ENCODE data around the gene EBF3.

Gene EBF3

GRCh38 chr10:129958629-129959543 lies 5.2 kb downstream of the EBF3 start:
- Histone ChIP-seq H3K4me2 (no peak overlapping the region), H3K4me1 (ENCODE audit: low read depth, poor library complexity, severe bottlenecking) (no peaks in the 10 kb centered on the region), H3K27me3 (ENCODE audit: insufficient read depth, low read depth) (no peaks in the 10 kb centered on the region), H3K27ac (no peak overlapping the region), H3K9ac (no peak overlapping the region), H3K36me3 (ENCODE audit: insufficient read depth) (no peaks in the 10 kb centered on the region), H3K79me2 (ENCODE audit: insufficient read depth, low read depth) (no peaks in the 10 kb centered on the region), H3K4me3 (IDR thresholded peaks at IDR 0.05; ENCODE audit: insufficient read depth, low read depth, low read length) (no peak overlapping the region), H4K20me1 (ENCODE audit: insufficient read depth) (no peaks in the 10 kb centered on the region), H2AFZ (ENCODE audit: low read depth) (no peak overlapping the region)
- TF ChIP-seq CTCF (conservative IDR thresholded peaks at IDR 0.05; ENCODE audit: low read depth, low read length) = no peak

- Histone ChIP-seq H3K79me2 (ENCODE audit: insufficient read depth, low read depth) (no peaks in the 10 kb centered on the region), H3K9ac (no peak overlapping the region), H3K4me3 (IDR thresholded peaks at IDR 0.05; ENCODE audit: insufficient read depth, low read depth, low read length) (no peak overlapping the region), H3K4me2 (no peak overlapping the region), H3K27me3 (ENCODE audit: insufficient read depth, low read depth) (no peaks in the 10 kb centered on the region), H3K27ac (no peak overlapping the region), H4K20me1 (ENCODE audit: insufficient read depth) (no peaks in the 10 kb centered on the region), H3K36me3 (ENCODE audit: insufficient read depth) (no peaks in the 10 kb centered on the region), H2AFZ (ENCODE audit: low read depth) (no peak overlapping the region), H3K4me1 (ENCODE audit: low read depth, poor library complexity, severe bottlenecking) (no peaks in the 10 kb centered on the region)
- no peak for TF ChIP-seq CTCF (conservative IDR thresholded peaks at IDR 0.05; ENCODE audit: low read depth, low read length)
Observed at GRCh38 chr10:129958148-129958628, 5.9 kb downstream of the EBF3 start.

DNA sequence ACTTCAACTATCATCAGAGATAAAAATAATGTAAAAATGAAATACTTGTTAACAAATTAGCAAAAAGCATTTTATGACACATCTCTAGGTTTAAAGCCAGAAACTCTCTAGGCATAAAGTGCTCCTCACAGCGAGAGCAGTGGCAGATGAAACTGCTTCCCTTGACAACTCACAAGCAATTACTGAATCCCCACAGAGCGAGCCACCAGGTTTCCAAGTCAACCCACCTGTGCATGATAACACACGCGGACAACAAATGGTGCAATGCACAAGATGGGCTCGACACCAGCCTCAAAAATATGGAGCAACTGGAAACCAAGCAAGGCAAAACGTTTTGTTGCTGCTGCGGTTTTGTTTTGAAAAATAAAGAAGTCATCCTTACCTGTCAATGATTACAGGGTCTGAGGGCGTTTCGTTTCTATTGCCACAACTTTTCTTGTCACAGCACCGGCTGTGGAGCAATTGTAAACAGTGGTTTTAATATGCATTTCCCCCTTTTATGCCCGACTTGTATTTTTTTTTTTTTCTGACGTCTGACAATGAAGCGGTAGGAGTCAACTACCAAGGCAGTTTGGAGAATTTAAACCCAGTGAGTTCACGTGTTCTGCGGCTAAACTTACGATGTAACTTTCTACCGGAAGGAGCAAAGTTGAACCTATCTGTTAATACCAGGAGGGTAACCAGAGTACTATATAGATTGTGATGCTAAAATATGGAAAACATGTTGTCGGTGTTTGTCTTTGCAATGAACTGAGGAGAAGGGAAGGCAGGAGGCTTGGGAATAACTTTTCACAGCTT lies 7.0 kb downstream of the EBF3 start:
- no peak for TF ChIP-seq CTCF (conservative IDR thresholded peaks at IDR 0.05; ENCODE audit: low read depth, low read length)
- H3K4me1 ChIP-seq (ENCODE audit: low read depth, poor library complexity, severe bottlenecking) = no peaks in the 10 kb centered on the region
- H3K79me2 ChIP-seq (ENCODE audit: insufficient read depth, low read depth) = no peaks in the 10 kb centered on the region
- H3K9ac ChIP-seq = no peak overlapping the region
- no peaks in the 10 kb centered on the region for H3K36me3 ChIP-seq (ENCODE audit: insufficient read depth)
- H3K27ac ChIP-seq = no peak overlapping the region
- no peaks in the 10 kb centered on the region for H4K20me1 ChIP-seq (ENCODE audit: insufficient read depth)
- no peaks in the 10 kb centered on the region for H3K27me3 ChIP-seq (ENCODE audit: insufficient read depth, low read depth)
- H3K4me3 ChIP-seq (IDR thresholded peaks at IDR 0.05; ENCODE audit: insufficient read depth, low read depth, low read length) = no peak overlapping the region
- no peak overlapping the region for H3K4me2 ChIP-seq
- no peak overlapping the region for H2AFZ ChIP-seq (ENCODE audit: low read depth)

- Histone ChIP-seq H3K36me3 (ENCODE audit: insufficient read depth) (no peaks in the 10 kb centered on the region), H3K4me1 (ENCODE audit: low read depth, poor library complexity, severe bottlenecking) (no peaks in the 10 kb centered on the region), H3K9ac (no peak overlapping the region), H3K27ac (no peak overlapping the region), H3K4me2 (no peak overlapping the region), H3K4me3 (IDR thresholded peaks at IDR 0.05; ENCODE audit: insufficient read depth, low read depth, low read length) (no peak overlapping the region), H4K20me1 (ENCODE audit: insufficient read depth) (no peaks in the 10 kb centered on the region), H3K79me2 (ENCODE audit: insufficient read depth, low read depth) (no peaks in the 10 kb centered on the region), H2AFZ (ENCODE audit: low read depth) (no peak overlapping the region), H3K27me3 (ENCODE audit: insufficient read depth, low read depth) (no peaks in the 10 kb centered on the region)
- no peak for TF ChIP-seq CTCF (conservative IDR thresholded peaks at IDR 0.05; ENCODE audit: low read depth, low read length)
Observed at GRCh38 chr10:129956286-129956670, 7.8 kb downstream of the EBF3 start.

Measured in KMS-11 (cell line).